ENCODE data around the gene ATP1A1. TPM values are rescaled to one million over a fixed set of nuclear protein-coding genes. Genes with fewer than 3 reads are reported as not detected.
A peak's percentile ranks its signal among the peaks of the same experiment; 100 is the strongest.

Gene ATP1A1
- total RNA-seq, 1 experiment from 2014 or later = 378 TPM

GRCh38 chr1:116402333-116402732 lies 29.3 kb downstream of the ATP1A1 start:
- H3K4me1 Mint-ChIP-seq (ENCODE audit: insufficient read depth, unreplicated experiment) = peaks cover 24% of the 10 kb centered on the region
- POLR2A ChIA-PET = interaction anchor here (1.2 to 2.6 kb wide), 4 partner anchors 11 to 26 kb away, joined by 4 to 9 read pairs (median 8); no protein-coding TSS in a partner anchor
- CTCF ChIA-PET = interaction anchor here (0.6 to 2.6 kb wide), 4 partner anchors 27 to 263 kb away, joined by 3 to 14 read pairs (median 4); no protein-coding TSS in a partner anchor
- no peak for DNase-seq (ENCODE audit: unreplicated experiment)
- no peaks in the 10 kb centered on the region for H3K9me3 Mint-ChIP-seq (ENCODE audit: unreplicated experiment)
- H3K36me3 Mint-ChIP-seq (ENCODE audit: insufficient read depth, unreplicated experiment) = peaks cover 100% of the 10 kb centered on the region
- H3K27ac Mint-ChIP-seq (ENCODE audit: low read depth, unreplicated experiment) = peak overlapping the region; percentile 66
- intact Hi-C loops (cut with micrococcal nuclease) = no loop called here
- H3K27me3 Mint-ChIP-seq (ENCODE audit: insufficient read depth, unreplicated experiment) = no peaks in the 10 kb centered on the region
- no peak for TF ChIP-seq CTCF (IDR thresholded peaks at IDR 0.05; ENCODE audit: unreplicated experiment)
- no TSS peak for BruUV-seq (replicated peaks)
- H3K4me3 Mint-ChIP-seq (ENCODE audit: unreplicated experiment) = no peak overlapping the region

DNA sequence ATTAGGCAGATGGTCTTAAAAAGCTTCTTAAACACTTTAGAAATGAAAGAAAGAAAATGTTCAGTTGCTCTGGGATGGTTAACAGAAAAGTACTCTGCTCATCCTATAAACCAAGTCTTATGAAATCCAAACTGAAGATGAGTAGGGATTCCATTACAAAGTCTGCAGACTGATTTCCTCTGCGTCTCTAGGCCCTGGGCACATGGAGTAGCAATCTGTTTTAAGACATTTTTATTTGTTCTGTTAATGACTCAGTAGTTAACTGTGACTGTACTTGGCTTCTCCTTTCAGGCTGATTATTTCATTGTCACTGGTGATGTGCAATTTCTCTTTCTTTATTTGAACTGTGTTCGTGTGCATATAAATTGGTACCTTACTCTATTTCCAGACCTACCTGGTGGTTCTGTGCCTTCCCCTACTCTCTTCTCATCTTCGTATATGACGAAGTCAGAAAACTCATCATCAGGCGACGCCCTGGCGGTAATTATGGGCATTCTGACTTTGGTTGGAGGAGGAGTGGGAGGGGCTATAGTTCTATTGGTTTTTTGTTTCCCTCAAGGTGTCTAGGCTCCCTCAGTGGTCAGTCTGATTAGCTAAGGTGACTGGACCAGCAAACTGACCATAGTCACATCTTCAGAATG lies 30.6 kb downstream of the ATP1A1 start:
- BruUV-seq (replicated peaks) = no TSS peak
- intact Hi-C loops (cut with micrococcal nuclease) = no loop called here
- Mint-ChIP-seq H3K27me3 (ENCODE audit: insufficient read depth, unreplicated experiment) (no peaks in the 10 kb centered on the region), H3K4me1 (ENCODE audit: insufficient read depth, unreplicated experiment) (peaks cover 24% of the 10 kb centered on the region), H3K27ac (ENCODE audit: low read depth, unreplicated experiment) (no peak overlapping the region), H3K4me3 (ENCODE audit: unreplicated experiment) (no peak overlapping the region), H3K36me3 (ENCODE audit: insufficient read depth, unreplicated experiment) (peaks cover 100% of the 10 kb centered on the region), H3K9me3 (ENCODE audit: unreplicated experiment) (no peaks in the 10 kb centered on the region)
- no peak for DNase-seq (ENCODE audit: unreplicated experiment)
- no peak for TF ChIP-seq CTCF (IDR thresholded peaks at IDR 0.05; ENCODE audit: unreplicated experiment)
- ChIA-PET POLR2A (interaction anchor here (1.7 to 2.6 kb wide), 3 partner anchors 12 to 27 kb away, joined by 7 to 9 read pairs (median 9); no protein-coding TSS in a partner anchor), CTCF (interaction anchor here (0.5 to 2.6 kb wide), 6 partner anchors 54 to 1728 kb away, joined by 3 to 14 read pairs (median 4); no protein-coding TSS in a partner anchor)

DNA sequence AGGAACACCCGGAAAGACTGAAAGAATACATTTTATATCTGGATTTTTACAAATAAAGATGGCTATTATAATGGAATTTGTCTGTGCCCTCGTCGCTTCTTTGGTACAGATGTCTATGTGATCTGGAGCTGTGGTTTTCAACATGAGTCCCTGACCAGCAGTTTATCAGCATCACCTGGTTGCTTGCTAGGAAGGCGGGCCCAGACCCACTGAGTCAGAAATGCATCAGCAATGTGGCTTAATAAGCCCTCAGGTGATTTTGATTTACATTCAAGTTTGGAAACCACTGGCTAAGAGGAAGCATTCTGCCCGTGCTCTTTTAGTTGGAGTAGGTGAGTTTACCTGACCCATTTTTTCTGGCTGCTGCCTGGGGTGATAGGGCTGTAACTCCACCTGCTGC lies 31.7 kb downstream of the ATP1A1 start:
- BruUV-seq (replicated peaks) = no TSS peak
- H3K4me3 Mint-ChIP-seq (ENCODE audit: unreplicated experiment) = no peak overlapping the region
- peaks cover 24% of the 10 kb centered on the region for H3K4me1 Mint-ChIP-seq (ENCODE audit: insufficient read depth, unreplicated experiment)
- peaks cover 100% of the 10 kb centered on the region for H3K36me3 Mint-ChIP-seq (ENCODE audit: insufficient read depth, unreplicated experiment)
- DNase-seq (ENCODE audit: unreplicated experiment) = peak; percentile 49
- intact Hi-C loops (cut with micrococcal nuclease) = no loop called here
- TF ChIP-seq CTCF (IDR thresholded peaks at IDR 0.05; ENCODE audit: unreplicated experiment) = no peak
- H3K9me3 Mint-ChIP-seq (ENCODE audit: unreplicated experiment) = no peaks in the 10 kb centered on the region
- H3K27me3 Mint-ChIP-seq (ENCODE audit: insufficient read depth, unreplicated experiment) = no peaks in the 10 kb centered on the region
- H3K27ac Mint-ChIP-seq (ENCODE audit: low read depth, unreplicated experiment) = no peak overlapping the region
- ChIA-PET POLR2A (interaction anchor here (2.6 kb wide), 1 partner anchor 12 kb away, joined by 7 read pairs; no protein-coding TSS in a partner anchor), CTCF (interaction anchor here (0.7 to 3.4 kb wide), 4 partner anchors 80 to 256 kb away, joined by 3 to 18 read pairs (median 4); no protein-coding TSS in a partner anchor)

GRCh38 chr1:116405241-116406135 lies 32.4 kb downstream of the ATP1A1 start:
- CTCF ChIA-PET = interaction anchor here (0.8 to 3.4 kb wide), 4 partner anchors 12 to 251 kb away, joined by 3 to 18 read pairs (median 4); no protein-coding TSS in a partner anchor
- DNase-seq (ENCODE audit: unreplicated experiment) = no peak
- H3K27me3 Mint-ChIP-seq (ENCODE audit: insufficient read depth, unreplicated experiment) = no peaks in the 10 kb centered on the region
- no peak for TF ChIP-seq CTCF (IDR thresholded peaks at IDR 0.05; ENCODE audit: unreplicated experiment)
- intact Hi-C loops (cut with micrococcal nuclease) = no loop called here
- POLR2A ChIA-PET = interaction anchor here (0.7 to 3.1 kb wide), 7 partner anchors 7 to 846 kb away, joined by 3 to 13 read pairs (median 3); no protein-coding TSS in a partner anchor
- H3K4me1 Mint-ChIP-seq (ENCODE audit: insufficient read depth, unreplicated experiment) = peaks cover 24% of the 10 kb centered on the region
- no peaks in the 10 kb centered on the region for H3K9me3 Mint-ChIP-seq (ENCODE audit: unreplicated experiment)
- no peak overlapping the region for H3K4me3 Mint-ChIP-seq (ENCODE audit: unreplicated experiment)
- no TSS peak for BruUV-seq (replicated peaks)
- peaks cover 98% of the 10 kb centered on the region for H3K36me3 Mint-ChIP-seq (ENCODE audit: insufficient read depth, unreplicated experiment)
- no peak overlapping the region for H3K27ac Mint-ChIP-seq (ENCODE audit: low read depth, unreplicated experiment)
